Hepatocyte (in vitro differentiated cells): ENCODE measurements around the gene PPIF.

ENCODE experiments used
- EZH2 ChIP-seq: fragments of 200-600 bp; sonication (generic); IDR thresholded peaks from 2 replicates; pipeline ENCODE4 v1.6.1; 2016; ENCODE audit warnings: antibody characterized with exemption, mild to moderate bottlenecking, borderline replicate concordance
- TF ChIP-seq, protein P1 (sequence below): fragments of 200-600 bp; sonication (generic); IDR thresholded peaks from 2 replicates; pipeline ENCODE4 v1.5.1; 2016; ENCODE audit warnings: antibody characterized with exemption, mild to moderate bottlenecking; ENCODE audit not compliant: poor library complexity

DNA sequence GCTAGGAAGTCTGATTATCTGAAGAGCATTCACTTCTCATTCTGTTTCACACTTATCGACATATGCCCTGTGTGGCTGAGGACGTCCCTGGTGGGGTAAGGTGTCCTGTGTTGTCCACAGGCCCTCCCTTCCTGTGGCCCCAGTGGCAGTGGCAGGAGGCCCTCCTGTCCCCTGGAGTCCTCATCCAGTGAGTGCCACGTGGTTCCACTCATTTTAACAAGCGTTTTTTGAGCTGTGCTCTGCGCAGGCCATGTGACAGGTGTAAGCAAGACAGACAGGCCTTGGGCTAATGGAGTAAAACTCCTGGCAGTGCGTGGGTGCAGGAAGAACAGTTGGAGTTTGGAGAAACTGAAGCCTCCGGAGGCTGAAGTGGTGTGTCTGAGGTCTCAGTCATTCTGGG is 39.3 kb upstream of the PPIF start:
- TF ChIP-seq, protein P1, sequence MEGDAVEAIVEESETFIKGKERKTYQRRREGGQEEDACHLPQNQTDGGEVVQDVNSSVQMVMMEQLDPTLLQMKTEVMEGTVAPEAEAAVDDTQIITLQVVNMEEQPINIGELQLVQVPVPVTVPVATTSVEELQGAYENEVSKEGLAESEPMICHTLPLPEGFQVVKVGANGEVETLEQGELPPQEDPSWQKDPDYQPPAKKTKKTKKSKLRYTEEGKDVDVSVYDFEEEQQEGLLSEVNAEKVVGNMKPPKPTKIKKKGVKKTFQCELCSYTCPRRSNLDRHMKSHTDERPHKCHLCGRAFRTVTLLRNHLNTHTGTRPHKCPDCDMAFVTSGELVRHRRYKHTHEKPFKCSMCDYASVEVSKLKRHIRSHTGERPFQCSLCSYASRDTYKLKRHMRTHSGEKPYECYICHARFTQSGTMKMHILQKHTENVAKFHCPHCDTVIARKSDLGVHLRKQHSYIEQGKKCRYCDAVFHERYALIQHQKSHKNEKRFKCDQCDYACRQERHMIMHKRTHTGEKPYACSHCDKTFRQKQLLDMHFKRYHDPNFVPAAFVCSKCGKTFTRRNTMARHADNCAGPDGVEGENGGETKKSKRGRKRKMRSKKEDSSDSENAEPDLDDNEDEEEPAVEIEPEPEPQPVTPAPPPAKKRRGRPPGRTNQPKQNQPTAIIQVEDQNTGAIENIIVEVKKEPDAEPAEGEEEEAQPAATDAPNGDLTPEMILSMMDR: no peak
- TF ChIP-seq EZH2: no peak
